HFFc6 (cell line): ENCODE results near the gene SELENOO. TPM values are rescaled to one million over a fixed set of nuclear protein-coding genes. Genes with fewer than 3 reads are reported as not detected.

ENCODE experiments used
- DNase-seq: peaks from one replicate; pipeline ENCODE4 v3.0.0-alpha.2; 2018
- H3K27ac Mint-ChIP-seq: 2 replicates; pipeline ENCODE4 v1.8.0; 2020; ENCODE audit warnings: mild to moderate bottlenecking, mixed read lengths
- H3K27me3 Mint-ChIP-seq: 2 replicates; pipeline ENCODE4 v1.8.0; 2021; ENCODE audit warnings: mild to moderate bottlenecking, moderate library complexity, mixed read lengths; ENCODE audit not compliant: insufficient read depth
- H3K36me3 Mint-ChIP-seq: 2 replicates; pipeline ENCODE4 v1.8.0; 2021; ENCODE audit warnings: low read depth, mixed read lengths
- H3K4me1 Mint-ChIP-seq: 2 replicates; pipeline ENCODE4 v1.8.0; 2020; ENCODE audit warnings: low read depth, mixed read lengths
- H3K4me3 Mint-ChIP-seq: 2 replicates; pipeline ENCODE4 v1.8.0; 2020; ENCODE audit warnings: mild to moderate bottlenecking, moderate library complexity, mixed read lengths
- H3K9me3 Mint-ChIP-seq: 2 replicates; pipeline ENCODE4 v1.8.0; 2020; ENCODE audit warnings: mild to moderate bottlenecking, mixed read lengths
- CTCF ChIP-seq: fragments of 200-600 bp; sonication (generic); IDR thresholded peaks from 2 replicates; pipeline ENCODE4 v1.5.0; 2021; ENCODE audit warnings: antibody characterized with exemption, mild to moderate bottlenecking
- total RNA-seq, 6 experiments: library from RNA; stranded (reverse); fragmentation: NEBNext Ultra II Directional; extraction: Animal tissue kit (Norgen Biotek cat#: 25700); gene quantifications; 2 replicates in 1 of 6; 3 replicates in 5 of 6; pipeline ENCODE4 v1.2.3, GENCODE V29; 2021

The SELENOO gene
- total RNA-seq, 6 experiments from 2014 or later, result 14.4 to 18.0 (median 16.0) TPM

GRCh38 chr22:50251477-50252081 is 50.8 kb downstream of the SELENOO start:
- Mint-ChIP-seq H3K27ac (no peak overlapping the region), H3K9me3 (no peaks in the 10 kb centered on the region), H3K36me3 (no peaks in the 10 kb centered on the region), H3K4me1 (peaks cover 17% of the 10 kb centered on the region; the same call in 1 of the 2 replicates), H3K27me3 (peaks cover 3% of the 10 kb centered on the region), H3K4me3 (no peak overlapping the region)
- TF ChIP-seq CTCF, result no peak
- DNase-seq, result no peak

GRCh38 chr22:50252082-50253045 is 51.6 kb downstream of the SELENOO start:
- TF ChIP-seq CTCF, result peak; percentile 78
- Mint-ChIP-seq H3K27me3 (peaks cover 4% of the 10 kb centered on the region), H3K4me3 (no peak overlapping the region), H3K36me3 (no peaks in the 10 kb centered on the region), H3K4me1 (peaks cover 13% of the 10 kb centered on the region; the same call in 1 of the 2 replicates), H3K27ac (no peak overlapping the region; the same call in 1 of the 2 replicates), H3K9me3 (no peaks in the 10 kb centered on the region)
- no peak for DNase-seq

- no peaks in the 10 kb centered on the region for H3K9me3 Mint-ChIP-seq
Measured at GRCh38 chr22:50253046-50253915, 52.5 kb downstream of the SELENOO start.

GRCh38 chr22:50253941-50254340 is 53.1 kb downstream of the SELENOO start:
- Mint-ChIP-seq H3K36me3 (no peaks in the 10 kb centered on the region), H3K4me1 (peaks cover 6% of the 10 kb centered on the region), H3K9me3 (no peaks in the 10 kb centered on the region), H3K4me3 (no peak overlapping the region), H3K27ac (no peak overlapping the region), H3K27me3 (peaks cover 2% of the 10 kb centered on the region)
- TF ChIP-seq CTCF, result no peak
- DNase-seq, result no peak

More at GRCh38 chr22:50253046-50253915, 52.5 kb downstream of the SELENOO start:
- H3K27me3 Mint-ChIP-seq, result peaks cover 2% of the 10 kb centered on the region; the same call in 1 of the 2 replicates
- H3K4me3 Mint-ChIP-seq, result no peak overlapping the region
- peaks cover 6% of the 10 kb centered on the region; the same call in 1 of the 2 replicates for H3K4me1 Mint-ChIP-seq
- H3K27ac Mint-ChIP-seq, result no peak overlapping the region
- no peak for TF ChIP-seq CTCF
- no peak for DNase-seq
- H3K36me3 Mint-ChIP-seq, result no peaks in the 10 kb centered on the region

GRCh38 chr22:50255099-50255498 is 54.3 kb downstream of the SELENOO start:
- no peak overlapping the region for H3K27ac Mint-ChIP-seq
- H3K4me1 Mint-ChIP-seq, result peaks cover 4% of the 10 kb centered on the region
- H3K9me3 Mint-ChIP-seq, result no peaks in the 10 kb centered on the region
- no peaks in the 10 kb centered on the region for H3K36me3 Mint-ChIP-seq
- no peak overlapping the region for H3K4me3 Mint-ChIP-seq
- peaks cover 2% of the 10 kb centered on the region for H3K27me3 Mint-ChIP-seq
- no peak for DNase-seq
- no peak for TF ChIP-seq CTCF
